A673 (cell line): ENCODE measurements around the gene NSD2. TPM values are rescaled to one million over a fixed set of nuclear protein-coding genes. Genes with fewer than 3 reads are reported as not detected.

Source experiments
- BruUV-seq: library from RNA; stranded (reverse); fragments of 400-500 nt; replicated peaks from 2 replicates; lab custom pipeline; 2021; lab: Mats Ljungman, UMichigan
- CTCF ChIA-PET: fragments of 300-600 bp; sonication (Branson Sonifier 250); formaldehyde crosslinking; loops from one replicate; lab custom pipeline; 2022; ENCODE audit warnings: antibody characterized with exemption; lab: Charles Lee
- POLR2A ChIA-PET: fragments of 300-600 bp; sonication (Branson Sonifier 250); formaldehyde crosslinking; loops from one replicate; lab custom pipeline; 2022; ENCODE audit warnings: antibody characterized with exemption; ENCODE audit not compliant: low non-redundant PET; lab: Charles Lee
- DNase-seq: peaks from one replicate; pipeline ENCODE4 v3.0.0-alpha.2; 2015; ENCODE audit warnings: low spot score
- H3K27ac ChIP-seq: fragments of 200-600 bp; sonication (generic); 2 replicates; pipeline ENCODE4 v1.5.1; 2016; ENCODE audit warnings: mixed run types, low read depth, mild to moderate bottlenecking, mixed read lengths, antibody characterized with exemption, low read length; ENCODE audit not compliant: poor library complexity, severe bottlenecking
- H3K27me3 ChIP-seq: fragments of 200-600 bp; sonication (generic); replicated peaks from 2 replicates; pipeline ENCODE4 v1.6.1; 2017; ENCODE audit warnings: mixed run types, low read depth, mild to moderate bottlenecking, mixed read lengths, antibody characterized with exemption, low read length; ENCODE audit not compliant: insufficient read depth, poor library complexity
- H3K36me3 ChIP-seq: fragments of 200-600 bp; sonication (generic); 2 replicates; pipeline ENCODE4 v1.6.1; 2016; ENCODE audit warnings: mixed run types, mild to moderate bottlenecking, mixed read lengths, antibody characterized with exemption, low read length; ENCODE audit not compliant: insufficient read depth, poor library complexity, severe bottlenecking
- H3K4me1 ChIP-seq: fragments of 200-600 bp; sonication (generic); 2 replicates; pipeline ENCODE4 v1.6.1; 2017; ENCODE audit warnings: mixed run types, mild to moderate bottlenecking, mixed read lengths, antibody characterized with exemption, low read length; ENCODE audit not compliant: insufficient read depth, poor library complexity, severe bottlenecking
- H3K4me3 ChIP-seq: fragments of 200-600 bp; sonication (generic); 2 replicates; pipeline ENCODE4 v1.5.1; 2016; ENCODE audit warnings: low read depth, mixed run types, mild to moderate bottlenecking, mixed read lengths, low read length; ENCODE audit not compliant: poor library complexity, severe bottlenecking
- H3K9me3 ChIP-seq: fragments of 200-600 bp; sonication (generic); 2 replicates; pipeline ENCODE4 v1.6.1; 2016; ENCODE audit warnings: mixed run types, low read depth, mild to moderate bottlenecking, mixed read lengths, antibody characterized with exemption, low read length; ENCODE audit not compliant: poor library complexity, severe bottlenecking
- EZH2 ChIP-seq: fragments of 200-600 bp; sonication (generic); IDR thresholded peaks from 2 replicates; pipeline ENCODE4 v1.6.1; 2017; ENCODE audit warnings: borderline replicate concordance, low read depth, mild to moderate bottlenecking, mixed read lengths, antibody characterized with exemption, low read length; ENCODE audit not compliant: poor library complexity, severe bottlenecking
- intact Hi-C: fragments of 100-400 bp; cut with micrococcal nuclease; formaldehyde crosslinking; loops from one replicate; pipeline ENCODE4 v1.10.0; 2022; ENCODE audit not compliant: unreplicated experiment
- total RNA-seq: library from RNA; stranded (reverse); gene quantifications from 2 replicates; pipeline ENCODE4 v1.2.3, GENCODE V29; 2021
- TF ChIP-seq, protein P1 (sequence below): fragments of 300-800, 200-600 bp; sonication (generic); conservative IDR thresholded peaks from 2 replicates; pipeline ENCODE4 v1.5.1; 2017; ENCODE audit warnings: low read depth, mild to moderate bottlenecking, antibody characterized with exemption, low read length, moderate library complexity, mixed read lengths

The NSD2 gene
- total RNA-seq, 1 experiment from 2014 or later: 227 TPM

- Histone ChIP-seq H3K4me1 (peaks cover 13% of the 10 kb centered on the region), H3K27me3 (no peaks in the 10 kb centered on the region), H3K4me3 (no peak overlapping the region), H3K27ac (no peak overlapping the region), H3K36me3 (no peaks in the 10 kb centered on the region), H3K9me3 (no peaks in the 10 kb centered on the region)
- BruUV-seq: no TSS peak
- intact Hi-C loops: no loop called here
- CTCF ChIA-PET: no interaction called here
- POLR2A ChIA-PET: no interaction called here
- TF ChIP-seq EZH2: no peak
- TF ChIP-seq, protein P1, sequence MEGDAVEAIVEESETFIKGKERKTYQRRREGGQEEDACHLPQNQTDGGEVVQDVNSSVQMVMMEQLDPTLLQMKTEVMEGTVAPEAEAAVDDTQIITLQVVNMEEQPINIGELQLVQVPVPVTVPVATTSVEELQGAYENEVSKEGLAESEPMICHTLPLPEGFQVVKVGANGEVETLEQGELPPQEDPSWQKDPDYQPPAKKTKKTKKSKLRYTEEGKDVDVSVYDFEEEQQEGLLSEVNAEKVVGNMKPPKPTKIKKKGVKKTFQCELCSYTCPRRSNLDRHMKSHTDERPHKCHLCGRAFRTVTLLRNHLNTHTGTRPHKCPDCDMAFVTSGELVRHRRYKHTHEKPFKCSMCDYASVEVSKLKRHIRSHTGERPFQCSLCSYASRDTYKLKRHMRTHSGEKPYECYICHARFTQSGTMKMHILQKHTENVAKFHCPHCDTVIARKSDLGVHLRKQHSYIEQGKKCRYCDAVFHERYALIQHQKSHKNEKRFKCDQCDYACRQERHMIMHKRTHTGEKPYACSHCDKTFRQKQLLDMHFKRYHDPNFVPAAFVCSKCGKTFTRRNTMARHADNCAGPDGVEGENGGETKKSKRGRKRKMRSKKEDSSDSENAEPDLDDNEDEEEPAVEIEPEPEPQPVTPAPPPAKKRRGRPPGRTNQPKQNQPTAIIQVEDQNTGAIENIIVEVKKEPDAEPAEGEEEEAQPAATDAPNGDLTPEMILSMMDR: no peak
- no peak for DNase-seq
These were observed 11.8 kb upstream of the NSD2 start for GRCh38 chr4:1859389-1859753.

GRCh38 chr4:1862055-1862911, 8.9 kb upstream of the NSD2 start:
- TF ChIP-seq, protein P1: no peak
- no peak for TF ChIP-seq EZH2
- H3K4me1 ChIP-seq: peaks cover 13% of the 10 kb centered on the region
- H3K27me3 ChIP-seq: no peaks in the 10 kb centered on the region
- H3K4me3 ChIP-seq: no peak overlapping the region
- DNase-seq: no peak
- H3K9me3 ChIP-seq: no peaks in the 10 kb centered on the region
- no TSS peak for BruUV-seq
- intact Hi-C loops: no loop called here
- no peaks in the 10 kb centered on the region for H3K36me3 ChIP-seq
- no peak overlapping the region for H3K27ac ChIP-seq
- CTCF ChIA-PET: interaction anchor here (0.6 kb wide), 1 partner anchor 148 kb away, joined by 13 read pairs; no protein-coding TSS in a partner anchor
- POLR2A ChIA-PET: interaction anchor here (0.6 kb wide), 1 partner anchor 13 kb away, joined by 6 read pairs; no protein-coding TSS in a partner anchor

- no peak overlapping the region for H3K27ac ChIP-seq
- BruUV-seq: no TSS peak
- no peaks in the 10 kb centered on the region for H3K9me3 ChIP-seq
- no peak for TF ChIP-seq EZH2
- TF ChIP-seq, protein P1: no peak
- H3K27me3 ChIP-seq: no peaks in the 10 kb centered on the region
- ChIA-PET CTCF (interaction anchor here (0.6 kb wide), 1 partner anchor 148 kb away, joined by 13 read pairs; no protein-coding TSS in a partner anchor), POLR2A (no interaction called here)
- no peak overlapping the region for H3K4me3 ChIP-seq
- intact Hi-C loops: no loop called here
- no peaks in the 10 kb centered on the region for H3K36me3 ChIP-seq
- H3K4me1 ChIP-seq: peaks cover 7% of the 10 kb centered on the region
- no peak for DNase-seq
These were observed 8.3 kb upstream of the NSD2 start for GRCh38 chr4:1862961-1863296.
